ENCODE results near the gene DRC7.

The DRC7 gene

DNA sequence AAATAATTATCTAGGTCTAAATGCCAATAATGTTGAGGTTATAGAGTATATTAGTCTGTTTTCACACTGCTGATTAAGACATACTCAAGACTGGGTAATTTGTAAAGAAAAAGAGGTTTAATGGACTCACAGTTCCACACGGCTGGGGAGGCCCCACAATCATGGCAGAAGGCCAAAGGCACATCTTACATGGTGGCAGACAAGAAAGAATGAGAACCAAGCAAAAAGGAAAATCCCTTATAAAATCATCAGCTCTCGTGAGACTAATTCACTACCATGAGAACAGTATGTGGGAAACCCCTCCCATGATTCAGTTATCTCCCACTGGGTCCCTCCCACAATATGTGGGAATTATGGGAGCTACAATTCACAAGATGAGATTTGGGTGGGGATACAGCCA is 38.1 kb downstream of the DRC7 start:
- H3K4me2 ChIP-seq (ENCODE audit: low read length): no peak overlapping the region

DNA sequence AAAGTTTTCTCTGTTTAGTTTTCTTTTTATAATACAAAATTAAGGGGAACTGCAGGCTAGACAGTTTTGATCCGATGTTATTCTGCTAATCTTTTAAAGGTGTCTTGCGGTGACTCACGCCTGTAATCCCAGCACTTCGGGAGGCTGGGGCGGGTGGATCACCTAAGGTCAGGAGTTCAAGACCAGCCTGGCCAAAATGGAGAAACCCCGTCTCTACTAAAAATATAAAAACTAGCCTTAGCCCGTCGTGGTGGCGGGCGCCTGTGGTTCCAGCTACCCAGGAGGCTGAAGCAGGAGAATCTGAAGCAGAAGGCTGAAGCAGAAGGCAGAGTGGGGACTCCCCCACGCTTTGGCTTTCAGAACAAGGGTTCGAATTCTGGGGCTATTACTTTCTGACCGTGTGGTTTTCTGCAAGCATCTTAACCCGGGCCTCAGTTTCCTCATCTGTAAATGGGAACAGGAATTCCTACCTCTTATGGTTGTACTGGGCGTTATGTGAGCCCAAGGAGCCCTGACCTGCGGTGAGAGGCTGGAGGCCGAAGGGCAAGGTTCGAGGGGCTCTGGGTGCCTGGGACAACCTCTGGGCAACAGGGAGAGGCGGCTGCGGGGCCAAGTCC is 39.8 kb downstream of the DRC7 start:
- Histone ChIP-seq H3K9me2 (replicated peaks; ENCODE audit: control insufficient read depth, low read length) (no peaks in the 10 kb centered on the region), H3K4me3 (ENCODE audit: low read length) (peak overlapping the region; percentile 90), H3K79me2 (ENCODE audit: control insufficient read depth, low read length) (peaks cover 43% of the 10 kb centered on the region), H3K27me3 (ENCODE audit: control insufficient read depth, low read length) (no peaks in the 10 kb centered on the region), H3F3A (ENCODE audit: control insufficient read depth, insufficient read depth) (no peaks in the 10 kb centered on the region), H3K9me3 (ENCODE audit: control insufficient read depth, insufficient read depth, low read length) (no peaks in the 10 kb centered on the region), H3K4me1 (ENCODE audit: control insufficient read depth, low read length) (peaks cover 20% of the 10 kb centered on the region), H4K20me1 (ENCODE audit: control insufficient read depth, insufficient read depth, low read depth, low read length) (no peaks in the 10 kb centered on the region), H3K4me2 (ENCODE audit: low read length) (peak overlapping the region; percentile 90), H3K36me3 (ENCODE audit: control insufficient read depth, low read length) (peaks cover 22% of the 10 kb centered on the region), H3K27ac (ENCODE audit: low read depth, low read length) (no peak overlapping the region)
- TF ChIP-seq, protein P1, sequence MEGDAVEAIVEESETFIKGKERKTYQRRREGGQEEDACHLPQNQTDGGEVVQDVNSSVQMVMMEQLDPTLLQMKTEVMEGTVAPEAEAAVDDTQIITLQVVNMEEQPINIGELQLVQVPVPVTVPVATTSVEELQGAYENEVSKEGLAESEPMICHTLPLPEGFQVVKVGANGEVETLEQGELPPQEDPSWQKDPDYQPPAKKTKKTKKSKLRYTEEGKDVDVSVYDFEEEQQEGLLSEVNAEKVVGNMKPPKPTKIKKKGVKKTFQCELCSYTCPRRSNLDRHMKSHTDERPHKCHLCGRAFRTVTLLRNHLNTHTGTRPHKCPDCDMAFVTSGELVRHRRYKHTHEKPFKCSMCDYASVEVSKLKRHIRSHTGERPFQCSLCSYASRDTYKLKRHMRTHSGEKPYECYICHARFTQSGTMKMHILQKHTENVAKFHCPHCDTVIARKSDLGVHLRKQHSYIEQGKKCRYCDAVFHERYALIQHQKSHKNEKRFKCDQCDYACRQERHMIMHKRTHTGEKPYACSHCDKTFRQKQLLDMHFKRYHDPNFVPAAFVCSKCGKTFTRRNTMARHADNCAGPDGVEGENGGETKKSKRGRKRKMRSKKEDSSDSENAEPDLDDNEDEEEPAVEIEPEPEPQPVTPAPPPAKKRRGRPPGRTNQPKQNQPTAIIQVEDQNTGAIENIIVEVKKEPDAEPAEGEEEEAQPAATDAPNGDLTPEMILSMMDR (IDR thresholded peaks at IDR 0.05; ENCODE audit: low read depth, low read length, poor library complexity, severe bottlenecking): no peak
- TF ChIP-seq EZH2phosphoT487 (IDR thresholded peaks at IDR 0.05; ENCODE audit: borderline replicate concordance, low read length): no peak

More for the DNA sequence above, 38.1 kb downstream of the DRC7 start:
- Histone ChIP-seq H3K36me3 (ENCODE audit: control insufficient read depth, low read length) (peaks cover 14% of the 10 kb centered on the region), H3K4me3 (ENCODE audit: low read length) (no peak overlapping the region), H3K9me3 (ENCODE audit: control insufficient read depth, insufficient read depth, low read length) (no peaks in the 10 kb centered on the region), H3K27ac (ENCODE audit: low read depth, low read length) (no peak overlapping the region), H4K20me1 (ENCODE audit: control insufficient read depth, insufficient read depth, low read depth, low read length) (no peaks in the 10 kb centered on the region), H3K4me1 (ENCODE audit: control insufficient read depth, low read length) (peaks cover 20% of the 10 kb centered on the region), H3K27me3 (ENCODE audit: control insufficient read depth, low read length) (no peaks in the 10 kb centered on the region), H3K79me2 (ENCODE audit: control insufficient read depth, low read length) (peaks cover 30% of the 10 kb centered on the region), H3F3A (ENCODE audit: control insufficient read depth, insufficient read depth) (no peaks in the 10 kb centered on the region), H3K9me2 (replicated peaks; ENCODE audit: control insufficient read depth, low read length) (no peaks in the 10 kb centered on the region)
- TF ChIP-seq, protein P1 (IDR thresholded peaks at IDR 0.05; ENCODE audit: low read depth, low read length, poor library complexity, severe bottlenecking): no peak
- TF ChIP-seq EZH2phosphoT487 (IDR thresholded peaks at IDR 0.05; ENCODE audit: borderline replicate concordance, low read length): no peak

DNA sequence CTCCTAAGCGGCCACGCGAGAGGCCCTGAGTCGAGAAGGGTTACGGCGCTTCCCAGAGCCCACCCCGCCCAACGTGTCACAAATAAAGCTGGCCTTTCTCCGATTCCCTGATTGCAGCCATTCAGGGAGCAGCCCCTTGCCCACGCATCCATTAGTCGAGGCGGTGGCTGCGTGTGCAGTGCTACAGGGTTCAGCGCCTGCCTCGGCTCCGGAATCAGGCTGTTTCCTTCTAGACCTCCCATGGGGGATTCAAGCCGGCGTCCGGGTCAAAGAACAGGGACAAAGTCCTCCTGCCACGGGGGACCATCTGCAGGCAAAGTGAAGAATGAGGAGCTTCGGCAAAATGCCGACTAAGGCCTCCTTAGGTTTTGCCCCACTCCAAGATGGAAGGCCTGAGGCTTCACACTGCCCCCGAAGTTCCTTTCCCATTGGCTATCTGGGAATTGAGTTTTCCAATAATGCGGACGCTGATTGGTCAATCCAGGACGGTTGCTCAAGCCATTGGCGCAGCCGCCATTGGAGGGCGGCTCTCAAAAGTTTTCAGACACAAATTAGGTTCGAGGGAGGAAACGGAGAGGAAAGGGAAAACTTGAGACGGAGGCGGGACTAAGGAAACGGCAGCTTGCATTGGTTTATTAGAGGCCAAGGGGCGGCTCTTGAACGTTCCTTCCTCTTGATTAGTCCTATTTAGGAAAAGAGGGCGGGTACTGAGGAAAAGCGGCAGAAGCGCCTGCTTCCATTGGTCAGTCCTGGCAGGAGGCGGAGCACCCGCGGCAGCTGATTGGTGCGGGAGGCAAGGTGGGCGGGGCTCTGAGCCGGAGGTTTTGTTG is 40.5 kb downstream of the DRC7 start:
- TF ChIP-seq, protein P1 (IDR thresholded peaks at IDR 0.05; ENCODE audit: low read depth, low read length, poor library complexity, severe bottlenecking): no peak
- TF ChIP-seq EZH2phosphoT487 (IDR thresholded peaks at IDR 0.05; ENCODE audit: borderline replicate concordance, low read length): no peak
- Histone ChIP-seq H3K4me1 (ENCODE audit: control insufficient read depth, low read length) (peaks cover 20% of the 10 kb centered on the region), H3K9me2 (replicated peaks; ENCODE audit: control insufficient read depth, low read length) (no peaks in the 10 kb centered on the region), H3K4me3 (ENCODE audit: low read length) (peak overlapping the region; percentile 98), H3K79me2 (ENCODE audit: control insufficient read depth, low read length) (peaks cover 46% of the 10 kb centered on the region), H3K36me3 (ENCODE audit: control insufficient read depth, low read length) (peaks cover 27% of the 10 kb centered on the region), H4K20me1 (ENCODE audit: control insufficient read depth, insufficient read depth, low read depth, low read length) (no peaks in the 10 kb centered on the region), H3K27me3 (ENCODE audit: control insufficient read depth, low read length) (no peaks in the 10 kb centered on the region), H3F3A (ENCODE audit: control insufficient read depth, insufficient read depth) (no peaks in the 10 kb centered on the region), H3K27ac (ENCODE audit: low read depth, low read length) (no peak overlapping the region), H3K4me2 (ENCODE audit: low read length) (peak overlapping the region; percentile 97), H3K9me3 (ENCODE audit: control insufficient read depth, insufficient read depth, low read length) (no peaks in the 10 kb centered on the region)

Data from DOHH2 (cell line).